HFF-Myc (cell line): Measurements from ENCODE around the gene ASB4.

ENCODE experiments used
- DNase-seq: peaks from one replicate; pipeline ENCODE4 v3.0.0-alpha.2; 2011; ENCODE audit warnings: low read depth; ENCODE audit errors: extremely low read depth
- H3K4me3 ChIP-seq: replicated peaks from 2 replicates; pipeline ENCODE4 v1.5.1; 2011; ENCODE audit warnings: low read depth, mild to moderate bottlenecking, control low read depth, low read length
- CTCF ChIP-seq: IDR thresholded peaks from 2 replicates; pipeline ENCODE4 v1.5.1; 2012; ENCODE audit warnings: mild to moderate bottlenecking, low read depth, low read length, control low read depth; ENCODE audit errors: missing control alignments

The ASB4 gene

DNA sequence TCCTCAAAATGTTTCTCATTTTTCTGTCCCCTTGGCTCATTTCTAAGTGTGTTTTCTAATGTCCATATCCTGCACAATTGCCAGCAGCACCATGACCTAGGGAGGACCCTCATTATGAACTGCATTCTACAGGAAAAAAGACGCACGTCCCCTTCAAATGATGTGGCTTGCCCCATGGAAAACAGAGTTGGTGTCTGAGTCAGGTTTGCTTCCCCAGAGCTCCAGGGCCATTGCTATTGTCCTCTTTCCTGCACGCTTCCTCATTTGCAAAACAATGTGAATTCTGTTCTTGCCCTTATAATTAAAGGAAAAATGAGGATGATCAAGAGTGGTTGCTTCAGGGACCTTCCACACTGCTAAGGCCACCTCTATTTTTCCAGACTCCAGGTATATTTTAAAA lies 14.7 kb upstream of the ASB4 start:
- no peak for DNase-seq
- H3K4me3 ChIP-seq: no peak overlapping the region
- TF ChIP-seq CTCF: no peak

DNA sequence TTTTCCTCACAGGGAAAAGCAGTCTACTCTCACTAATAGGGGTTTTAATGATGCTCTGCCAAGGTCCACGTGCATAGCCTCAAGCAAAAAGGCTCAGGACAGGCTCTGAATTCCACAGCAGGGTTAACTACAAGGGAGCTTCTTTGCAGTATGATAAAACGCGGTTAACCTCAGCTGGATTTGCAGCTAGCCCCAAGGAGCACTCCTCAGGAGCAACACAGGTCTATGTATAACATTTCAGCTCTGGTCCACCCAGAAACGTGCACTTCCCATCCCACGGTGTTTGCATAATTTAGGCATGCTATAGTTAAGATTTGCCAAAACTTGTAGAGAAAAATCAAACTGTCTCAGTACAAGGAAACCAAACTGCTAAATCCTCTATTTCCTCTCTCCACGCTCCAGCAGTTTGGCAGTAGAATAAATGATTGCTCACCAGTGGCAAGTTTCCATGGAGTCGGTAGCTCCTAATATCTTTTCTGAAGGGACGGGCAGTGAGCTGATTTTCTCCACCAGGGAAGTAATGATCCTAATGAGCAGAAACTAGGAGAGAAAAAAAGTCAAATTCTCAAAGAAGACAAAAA lies 13.1 kb upstream of the ASB4 start:
- TF ChIP-seq CTCF: no peak
- no peak overlapping the region for H3K4me3 ChIP-seq
- no peak for DNase-seq

- H3K4me3 ChIP-seq: no peak overlapping the region
- TF ChIP-seq CTCF: no peak
- no peak for DNase-seq
These were observed 12.3 kb upstream of the ASB4 start for GRCh38 chr7:95473276-95473985.

GRCh38 chr7:95476072-95476847 lies 9.5 kb upstream of the ASB4 start:
- H3K4me3 ChIP-seq: no peak overlapping the region
- no peak for TF ChIP-seq CTCF
- DNase-seq: no peak

GRCh38 chr7:95476904-95477594 lies 8.7 kb upstream of the ASB4 start:
- DNase-seq: peak; percentile 30
- TF ChIP-seq CTCF: peak; percentile 65
- H3K4me3 ChIP-seq: no peak overlapping the region

- TF ChIP-seq CTCF: peak; percentile 23
These were observed 7.3 kb upstream of the ASB4 start for GRCh38 chr7:95478272-95479037.

More at GRCh38 chr7:95478272-95479037, 7.3 kb upstream of the ASB4 start:
- H3K4me3 ChIP-seq: no peak overlapping the region
- DNase-seq: no peak
